Endothelial cell of umbilical vein (primary cell): ENCODE measurements around the gene AGAP2.

Experiments
- EZH2 ChIP-seq: IDR thresholded peaks from 2 replicates; pipeline ENCODE4 v1.6.1; 2012; ENCODE audit warnings: borderline replicate concordance, low read depth, mild to moderate bottlenecking, moderate library complexity, low read length, inconsistent platforms; ENCODE audit not compliant: severe bottlenecking
- GATA2 ChIP-seq: IDR thresholded peaks from 2 replicates; pipeline ENCODE4 v1.7.0; 2011; ENCODE audit warnings: low read depth, mild to moderate bottlenecking, moderate library complexity, mixed read lengths, low read length; ENCODE audit not compliant: insufficient read length, insufficient read depth
- JUN ChIP-seq: IDR thresholded peaks from 2 replicates; pipeline ENCODE4 v1.6.1; 2011; ENCODE audit warnings: borderline replicate concordance, low read depth; ENCODE audit not compliant: insufficient read length, insufficient read depth
- POLR2A ChIP-seq: IDR thresholded peaks from 2 replicates; pipeline ENCODE4 v1.6.1; 2012; ENCODE audit warnings: low read depth, mild to moderate bottlenecking, control low read depth, low read length
- POLR2AphosphoS5 ChIP-seq: IDR thresholded peaks from 2 replicates; pipeline ENCODE4 v1.6.1; 2012; ENCODE audit warnings: low read depth, mild to moderate bottlenecking, control low read depth, low read length, moderate library complexity; ENCODE audit not compliant: insufficient read depth
- TF ChIP-seq, protein P1 (sequence below), 2 donors: IDR thresholded peaks; 1 replicate in 1 of 2; 2 replicates in 1 of 2; pipeline ENCODE4 v1.5.1; 2011; ENCODE audit warnings: low read length in 2 of 2, mild to moderate bottlenecking in 2 of 2, moderate library complexity in 2 of 2, control low read depth in 1 of 2, inconsistent platforms in 1 of 2, low read depth in 1 of 2; ENCODE audit not compliant: insufficient read depth in 1 of 2; ENCODE audit errors: extremely low read depth in 1 of 2

DNA sequence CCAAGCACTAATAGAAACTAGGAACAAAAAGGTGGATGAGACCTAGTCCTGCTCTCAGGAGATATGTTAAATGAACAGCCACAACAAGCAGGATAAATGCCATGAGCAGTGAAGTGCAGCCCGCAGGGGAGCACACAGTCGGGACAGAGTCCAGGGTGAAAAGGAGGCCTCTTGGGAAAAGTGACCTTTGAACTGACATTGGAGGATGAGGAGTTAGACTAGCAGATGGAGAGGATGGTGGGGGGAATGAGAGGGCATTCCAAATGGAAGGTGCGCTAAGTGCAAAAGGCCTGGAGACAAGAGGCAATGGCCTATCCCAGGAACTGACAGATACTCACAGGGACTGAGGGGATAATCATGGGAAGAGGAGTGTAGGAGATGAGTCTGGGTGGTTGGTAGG is 40.1 kb downstream of the AGAP2 start:
- TF ChIP-seq, protein P1, sequence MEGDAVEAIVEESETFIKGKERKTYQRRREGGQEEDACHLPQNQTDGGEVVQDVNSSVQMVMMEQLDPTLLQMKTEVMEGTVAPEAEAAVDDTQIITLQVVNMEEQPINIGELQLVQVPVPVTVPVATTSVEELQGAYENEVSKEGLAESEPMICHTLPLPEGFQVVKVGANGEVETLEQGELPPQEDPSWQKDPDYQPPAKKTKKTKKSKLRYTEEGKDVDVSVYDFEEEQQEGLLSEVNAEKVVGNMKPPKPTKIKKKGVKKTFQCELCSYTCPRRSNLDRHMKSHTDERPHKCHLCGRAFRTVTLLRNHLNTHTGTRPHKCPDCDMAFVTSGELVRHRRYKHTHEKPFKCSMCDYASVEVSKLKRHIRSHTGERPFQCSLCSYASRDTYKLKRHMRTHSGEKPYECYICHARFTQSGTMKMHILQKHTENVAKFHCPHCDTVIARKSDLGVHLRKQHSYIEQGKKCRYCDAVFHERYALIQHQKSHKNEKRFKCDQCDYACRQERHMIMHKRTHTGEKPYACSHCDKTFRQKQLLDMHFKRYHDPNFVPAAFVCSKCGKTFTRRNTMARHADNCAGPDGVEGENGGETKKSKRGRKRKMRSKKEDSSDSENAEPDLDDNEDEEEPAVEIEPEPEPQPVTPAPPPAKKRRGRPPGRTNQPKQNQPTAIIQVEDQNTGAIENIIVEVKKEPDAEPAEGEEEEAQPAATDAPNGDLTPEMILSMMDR (IDR thresholded peaks at IDR 0.05; ENCODE audit: extremely low read depth in 1 of 2, insufficient read depth in 1 of 2, low read depth in 1 of 2, low read length in 2 of 2), result no peak
- TF ChIP-seq EZH2, result no peak
- TF ChIP-seq POLR2A, result no peak
- TF ChIP-seq POLR2AphosphoS5, result no peak
- TF ChIP-seq GATA2, result no peak
- TF ChIP-seq JUN, result no peak
